Measurements from ENCODE around the gene HK1. TPM values are rescaled to one million over a fixed set of nuclear protein-coding genes. Genes with fewer than 3 reads are reported as not detected.

Gene HK1
- total RNA-seq, 1 donor from 2014 or later = 84.0 TPM

DNA sequence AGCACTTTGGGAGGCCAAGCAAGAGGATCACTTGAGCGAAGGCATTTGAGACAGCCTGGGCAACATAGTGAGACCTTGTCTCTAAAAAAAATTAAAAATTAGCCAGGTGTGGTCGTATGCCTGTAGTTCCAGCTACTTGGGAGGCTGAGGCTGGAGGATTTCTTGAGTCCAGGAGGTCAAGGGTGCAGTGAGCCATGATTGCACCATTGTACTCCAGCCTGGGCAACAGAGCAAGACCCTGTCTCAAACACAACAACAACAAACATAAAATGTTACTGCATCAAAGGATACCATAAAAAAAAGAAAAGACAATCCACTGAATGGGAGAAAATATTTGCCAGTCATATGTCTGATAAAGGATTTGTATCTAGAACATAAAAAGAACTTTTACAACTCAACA lies 77.9 kb downstream of the HK1 start:
- Histone ChIP-seq H3K4me3 (no peak overlapping the region), H3K27me3 (no peaks in the 10 kb centered on the region), H3K4me1 (peaks cover 25% of the 10 kb centered on the region), H3K27ac (no peak overlapping the region), H3K9me3 (no peaks in the 10 kb centered on the region), H3K36me3 (no peaks in the 10 kb centered on the region)
- ATAC-seq = no peak
- no peak for DNase-seq
- intact Hi-C loops (cut with DNase I) = no loop called here
- TF ChIP-seq, protein P1, sequence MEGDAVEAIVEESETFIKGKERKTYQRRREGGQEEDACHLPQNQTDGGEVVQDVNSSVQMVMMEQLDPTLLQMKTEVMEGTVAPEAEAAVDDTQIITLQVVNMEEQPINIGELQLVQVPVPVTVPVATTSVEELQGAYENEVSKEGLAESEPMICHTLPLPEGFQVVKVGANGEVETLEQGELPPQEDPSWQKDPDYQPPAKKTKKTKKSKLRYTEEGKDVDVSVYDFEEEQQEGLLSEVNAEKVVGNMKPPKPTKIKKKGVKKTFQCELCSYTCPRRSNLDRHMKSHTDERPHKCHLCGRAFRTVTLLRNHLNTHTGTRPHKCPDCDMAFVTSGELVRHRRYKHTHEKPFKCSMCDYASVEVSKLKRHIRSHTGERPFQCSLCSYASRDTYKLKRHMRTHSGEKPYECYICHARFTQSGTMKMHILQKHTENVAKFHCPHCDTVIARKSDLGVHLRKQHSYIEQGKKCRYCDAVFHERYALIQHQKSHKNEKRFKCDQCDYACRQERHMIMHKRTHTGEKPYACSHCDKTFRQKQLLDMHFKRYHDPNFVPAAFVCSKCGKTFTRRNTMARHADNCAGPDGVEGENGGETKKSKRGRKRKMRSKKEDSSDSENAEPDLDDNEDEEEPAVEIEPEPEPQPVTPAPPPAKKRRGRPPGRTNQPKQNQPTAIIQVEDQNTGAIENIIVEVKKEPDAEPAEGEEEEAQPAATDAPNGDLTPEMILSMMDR (IDR thresholded peaks at IDR 0.05) = no peak

DNA sequence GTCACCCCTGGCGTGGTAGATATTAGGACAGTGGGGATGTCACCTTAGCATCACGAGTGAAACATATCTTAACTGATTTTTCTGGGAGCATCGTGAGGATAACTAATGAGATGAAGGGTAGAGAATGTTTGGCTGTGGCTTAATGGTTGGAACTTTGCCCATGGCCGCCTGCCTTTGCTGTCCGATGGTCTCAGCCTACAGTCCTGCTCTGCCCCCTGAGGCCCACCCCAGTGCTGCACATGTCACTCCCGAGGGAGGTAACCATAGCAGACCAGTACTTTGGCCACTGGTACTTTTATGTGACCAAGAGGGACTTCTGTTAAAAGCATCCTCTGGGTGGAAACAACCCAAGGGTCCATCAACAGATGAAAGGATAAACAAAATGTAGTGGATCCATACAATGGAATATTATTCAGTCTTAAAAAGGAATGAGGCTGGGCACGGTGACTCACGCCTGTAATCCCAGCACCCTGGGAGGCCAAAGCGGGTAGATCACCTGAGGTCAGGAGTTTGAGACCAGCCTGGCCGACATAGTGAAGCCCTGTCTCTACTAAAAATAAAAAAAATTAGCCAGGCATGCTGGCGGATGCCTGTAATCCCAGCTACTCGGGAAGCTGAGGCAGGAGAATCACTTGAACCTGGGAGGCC lies 80.0 kb downstream of the HK1 start:
- no peak overlapping the region for H3K4me3 ChIP-seq
- DNase-seq (no peak), ATAC-seq (no peak)
- no peaks in the 10 kb centered on the region for H3K27me3 ChIP-seq
- intact Hi-C loops (cut with DNase I) = no loop called here
- TF ChIP-seq, protein P1 (IDR thresholded peaks at IDR 0.05) = no peak
- H3K4me1 ChIP-seq = peaks cover 39% of the 10 kb centered on the region
- no peaks in the 10 kb centered on the region for H3K36me3 ChIP-seq
- H3K9me3 ChIP-seq = no peaks in the 10 kb centered on the region
- no peak overlapping the region for H3K27ac ChIP-seq

DNA sequence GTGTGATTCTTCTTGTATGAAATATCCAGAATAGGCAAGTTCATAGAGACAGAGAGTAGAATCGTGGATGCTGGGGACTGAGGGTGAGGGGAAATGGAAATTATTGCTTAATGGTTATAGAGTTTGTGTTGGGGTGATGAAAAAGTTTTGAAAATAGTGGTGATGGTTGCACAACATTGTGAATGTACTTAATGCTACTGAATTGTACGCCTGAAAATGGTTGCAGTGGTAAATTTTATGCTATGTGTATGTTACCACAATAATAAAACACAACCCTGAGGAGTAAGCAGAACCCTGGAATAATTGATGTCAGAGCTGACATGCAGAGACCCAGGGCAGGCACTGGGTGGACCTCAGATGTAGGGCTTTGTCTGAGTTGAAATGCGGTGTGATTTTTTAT lies 80.9 kb downstream of the HK1 start:
- H3K4me1 ChIP-seq = peaks cover 39% of the 10 kb centered on the region

DNA sequence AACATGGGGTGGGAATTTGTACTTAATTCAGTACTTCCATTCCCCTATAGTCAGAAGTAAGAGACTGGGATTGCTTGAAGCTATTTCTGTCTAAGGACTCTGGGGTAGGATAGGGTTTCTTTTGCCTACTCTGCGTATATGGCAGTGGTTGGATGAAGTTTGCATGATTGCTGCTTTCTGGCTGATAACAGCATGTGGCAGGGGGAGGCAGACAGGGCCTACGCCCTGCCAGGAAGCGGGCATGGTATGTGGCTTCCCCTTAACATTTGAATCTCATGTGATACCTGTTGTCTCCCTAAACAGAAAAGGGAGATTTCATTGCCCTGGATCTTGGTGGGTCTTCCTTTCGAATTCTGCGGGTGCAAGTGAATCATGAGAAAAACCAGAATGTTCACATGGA lies 81.3 kb downstream of the HK1 start:
- ATAC-seq = no peak
- H3K9me3 ChIP-seq = no peaks in the 10 kb centered on the region
- peak overlapping the region; percentile 80 for H3K27ac ChIP-seq
- TF ChIP-seq, protein P1 (IDR thresholded peaks at IDR 0.05) = no peak
- DNase-seq = no peak
- intact Hi-C loops (cut with DNase I) = no loop called here
- no peaks in the 10 kb centered on the region for H3K27me3 ChIP-seq
- peaks cover 39% of the 10 kb centered on the region for H3K4me1 ChIP-seq
- H3K36me3 ChIP-seq = peaks cover 8% of the 10 kb centered on the region
- H3K4me3 ChIP-seq = no peak overlapping the region

More for the DNA sequence above, 80.9 kb downstream of the HK1 start:
- DNase-seq = no peak
- ATAC-seq = peak; percentile 3
- H3K27ac ChIP-seq = no peak overlapping the region
- no peaks in the 10 kb centered on the region for H3K27me3 ChIP-seq
- intact Hi-C loops (cut with DNase I) = no loop called here
- H3K4me3 ChIP-seq = no peak overlapping the region
- H3K9me3 ChIP-seq = no peaks in the 10 kb centered on the region
- peaks cover 4% of the 10 kb centered on the region for H3K36me3 ChIP-seq
- TF ChIP-seq, protein P1 (IDR thresholded peaks at IDR 0.05) = no peak

DNA sequence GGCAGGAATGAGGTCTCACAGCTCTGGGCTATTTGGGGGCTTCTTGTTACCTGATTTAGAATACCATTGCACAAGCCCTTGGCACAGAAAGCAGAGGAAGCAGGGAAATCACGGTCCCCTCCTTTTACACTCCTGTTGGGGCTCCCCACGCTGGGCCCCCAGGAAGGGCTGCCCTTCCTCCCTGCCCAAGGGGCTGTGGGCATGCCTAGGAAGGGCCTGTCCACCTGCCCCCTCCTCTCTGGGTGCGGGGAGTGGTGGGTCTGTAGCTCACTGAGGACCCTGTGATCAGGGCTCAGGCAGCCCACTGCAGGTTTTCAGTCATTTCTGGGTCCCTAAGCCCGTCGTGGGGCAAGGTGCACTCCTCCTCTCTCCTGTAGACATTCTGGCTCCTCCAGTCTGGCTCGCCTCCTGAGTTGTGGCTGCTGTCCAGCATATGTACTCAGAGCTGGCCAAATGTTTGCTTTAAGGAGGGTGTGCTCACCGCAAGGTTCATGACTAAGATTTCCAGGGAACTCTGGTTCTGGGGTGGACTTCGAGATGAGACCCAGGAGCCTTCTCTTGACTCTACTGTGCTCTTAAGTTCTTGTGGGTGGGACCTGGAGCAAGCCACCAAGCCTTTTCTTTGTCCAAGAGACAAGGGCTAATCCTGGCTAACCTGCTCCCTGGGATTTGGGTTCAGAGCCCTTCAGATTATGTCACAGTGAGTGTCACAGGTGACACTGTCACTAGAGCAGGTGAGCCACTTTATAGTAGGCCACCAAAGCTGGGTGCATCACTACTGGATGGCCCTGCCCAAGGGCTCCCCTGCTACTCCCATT lies 82.4 kb downstream of the HK1 start:
- ATAC-seq (peak; percentile 93), DNase-seq (peak; percentile 88)
- intact Hi-C loops (cut with DNase I) = no loop called here
- peaks cover 19% of the 10 kb centered on the region for H3K36me3 ChIP-seq
- H3K27ac ChIP-seq = peak overlapping the region; percentile 80
- TF ChIP-seq, protein P1 (IDR thresholded peaks at IDR 0.05) = no peak
- H3K27me3 ChIP-seq = no peaks in the 10 kb centered on the region
- H3K4me3 ChIP-seq = no peak overlapping the region
- peaks cover 39% of the 10 kb centered on the region for H3K4me1 ChIP-seq
- H3K9me3 ChIP-seq = no peaks in the 10 kb centered on the region

Measured in upper lobe of right lung (tissue), 1 donor.